NCI-H2107 (cell line): Measurements from ENCODE around the gene SAP130.
"Not testable (repeated sequence)": the region's sequence is repeated elsewhere in the genome, so short reads cannot be mapped to it uniquely, and the experiment has no call there.

ENCODE experiments used
- DNase-seq: peaks from one replicate; lab custom pipeline; 2025; lab: John Stamatoyannopoulos, UW

SAP130 gene

DNA sequence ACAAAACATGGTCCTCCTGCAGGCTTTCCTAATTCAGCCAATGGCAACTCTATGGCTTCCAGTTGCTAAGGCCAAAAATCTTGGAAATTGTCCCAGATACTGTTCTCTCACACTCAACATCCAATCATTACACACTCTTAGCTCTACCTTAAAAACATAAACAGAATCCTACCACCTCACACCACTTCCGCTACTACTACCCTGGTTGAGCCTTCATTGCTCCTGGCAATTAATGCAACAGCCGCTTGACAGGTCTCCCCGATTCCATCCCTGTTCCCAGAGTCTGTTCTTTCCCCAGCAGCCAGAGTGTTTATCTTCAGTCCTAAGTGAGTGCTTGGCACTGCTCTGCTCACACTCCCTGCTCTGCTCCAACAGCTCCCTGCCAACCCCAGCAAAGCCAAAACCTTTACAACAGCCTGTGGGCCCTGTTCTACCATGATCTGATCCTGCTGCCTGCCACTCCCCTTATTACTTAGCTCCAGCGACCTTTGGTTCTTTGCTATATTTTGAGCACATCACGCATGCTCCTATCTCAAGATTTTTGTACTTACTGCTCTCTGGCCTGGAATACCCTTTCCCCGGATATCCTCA lies 74.6 kb downstream of the SAP130 start:
- DNase-seq, result no peak

DNA sequence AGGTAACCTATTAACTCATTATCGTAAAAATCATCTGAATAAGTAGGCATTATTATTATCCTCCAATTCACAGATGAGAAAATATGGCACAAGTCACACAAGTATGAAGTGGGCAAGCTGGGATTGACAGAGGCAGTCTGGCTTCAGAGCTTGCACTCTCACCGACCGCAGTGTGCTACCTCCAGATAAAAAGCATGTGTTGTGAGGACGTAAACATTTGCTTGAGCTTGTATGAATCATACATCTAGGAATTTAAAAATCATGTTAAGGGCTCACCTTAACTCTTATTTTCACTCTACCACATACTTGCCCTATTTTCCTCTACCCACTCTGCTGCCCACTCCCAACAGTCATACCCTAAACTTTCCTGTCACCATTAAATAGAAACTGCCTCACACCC lies 76.8 kb downstream of the SAP130 start:
- DNase-seq, result no peak

DNA sequence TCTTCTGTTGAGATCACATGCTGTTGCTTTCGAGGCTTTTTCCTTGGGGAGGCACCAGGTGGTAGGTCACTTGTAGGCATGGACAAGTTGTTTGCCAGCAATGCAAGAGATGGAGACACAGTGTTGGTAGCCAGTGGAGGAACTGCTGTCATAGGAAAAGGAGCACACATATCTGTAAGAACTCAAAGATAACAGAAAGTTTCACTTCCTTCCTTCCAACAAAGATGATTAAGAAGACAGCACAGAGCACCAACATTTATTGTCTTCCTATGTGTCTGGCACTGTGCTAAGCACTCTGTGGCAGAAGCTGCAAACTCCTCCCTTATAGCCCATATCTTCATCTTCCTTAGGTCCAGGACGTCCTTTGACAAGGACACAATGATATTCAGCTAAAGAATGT lies 77.6 kb downstream of the SAP130 start:
- DNase-seq, result no peak

GRCh38 chr2:127945281-127945680 lies 82.6 kb downstream of the SAP130 start:
- no peak for DNase-seq

- DNase-seq, result no peak
These were observed 84.7 kb downstream of the SAP130 start for GRCh38 chr2:127943186-127943585.

DNA sequence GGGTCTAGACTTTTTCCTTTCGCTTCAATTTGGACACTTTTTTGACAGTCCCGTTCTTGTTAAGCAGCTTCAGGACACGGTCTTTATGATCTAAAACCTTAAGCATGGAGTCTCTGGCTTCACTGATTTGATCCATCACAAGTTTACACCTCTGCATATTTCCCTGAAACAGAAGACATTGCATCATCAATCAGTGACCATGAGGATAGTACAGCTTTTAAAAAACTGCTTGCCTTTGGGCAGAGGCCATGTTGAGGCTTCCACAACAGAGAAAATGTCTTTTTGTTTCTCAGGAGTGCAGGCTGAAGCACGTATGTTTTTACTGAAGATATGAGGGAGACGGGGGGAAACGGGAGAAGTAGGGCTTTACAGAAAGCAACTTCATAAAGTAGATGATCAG lies 85.9 kb downstream of the SAP130 start:
- no peak for DNase-seq

- DNase-seq, result no peak
These were observed 86.4 kb downstream of the SAP130 start for GRCh38 chr2:127941461-127941860.

DNA sequence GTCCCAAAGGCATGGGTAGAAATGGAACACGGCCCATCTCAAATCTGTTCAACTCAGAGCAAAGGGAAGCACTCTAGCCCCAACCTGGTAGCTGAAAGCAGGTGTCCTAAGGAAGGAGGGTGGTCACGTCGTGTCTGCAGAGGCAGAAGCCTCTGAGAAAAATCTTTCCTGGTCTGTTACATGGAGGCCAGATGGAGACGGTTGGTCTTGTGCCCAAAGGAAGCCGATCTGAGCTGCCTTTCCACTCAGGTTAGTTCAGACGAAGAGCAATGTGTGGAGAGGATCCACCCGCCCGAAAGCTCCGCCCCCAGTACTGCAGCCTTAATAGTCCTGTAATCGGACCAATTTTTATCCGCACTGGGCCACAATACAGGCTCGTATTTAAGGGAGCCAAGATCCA lies 87.2 kb downstream of the SAP130 start:
- DNase-seq, result no peak

DNA sequence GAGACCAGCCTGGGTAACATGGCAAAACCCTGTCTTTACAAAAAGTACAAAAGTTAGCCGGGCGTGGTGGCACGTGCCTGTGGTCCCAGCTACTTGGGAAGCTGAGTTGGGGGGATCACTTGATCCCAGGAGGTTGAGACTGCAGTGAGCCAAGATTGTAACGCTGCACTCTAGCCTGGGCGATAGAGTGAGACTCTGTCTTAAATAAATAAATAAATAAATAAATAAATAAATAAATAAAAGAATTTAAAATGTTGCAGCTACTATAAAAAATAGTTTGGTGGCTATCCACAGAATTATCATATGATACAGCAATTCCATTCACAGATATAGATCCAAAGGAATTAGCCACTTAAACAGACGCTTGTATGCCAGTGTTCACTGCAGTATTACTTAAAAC lies 92.5 kb downstream of the SAP130 start:
- no peak for DNase-seq

DNA sequence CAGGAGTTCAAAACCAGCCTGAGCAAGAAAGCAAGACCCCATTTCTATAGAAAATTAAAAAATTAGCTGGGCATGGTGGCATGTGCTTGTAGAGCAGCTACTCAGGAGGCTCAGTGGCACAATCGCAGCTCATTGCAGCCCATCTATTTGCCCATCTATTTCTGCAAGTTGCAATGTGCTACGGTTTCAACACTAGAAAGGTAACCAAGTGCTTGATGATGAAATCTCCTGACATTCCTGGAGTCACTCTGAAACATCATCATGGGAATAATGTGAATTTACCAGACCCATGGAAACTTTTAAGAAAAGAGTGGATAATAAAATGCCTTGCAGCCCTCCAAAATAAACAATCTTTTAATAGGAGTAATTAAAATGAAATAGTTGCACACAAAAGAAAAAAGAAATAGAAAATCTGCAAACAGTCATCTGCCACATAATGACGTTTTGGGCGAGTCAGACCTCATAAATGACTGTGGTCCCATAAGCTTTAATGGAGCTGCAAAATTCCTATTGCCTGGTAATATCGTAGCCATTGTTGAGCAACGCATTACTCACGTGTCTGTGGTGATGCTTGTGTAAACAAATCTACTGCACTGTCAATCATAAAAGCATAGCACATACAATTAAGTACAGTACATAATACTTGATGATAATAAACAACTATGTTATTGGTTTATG lies 95.5 kb downstream of the SAP130 start:
- no peak for DNase-seq

GRCh38 chr2:127929449-127929848 lies 98.4 kb downstream of the SAP130 start:
- no peak for DNase-seq

DNA sequence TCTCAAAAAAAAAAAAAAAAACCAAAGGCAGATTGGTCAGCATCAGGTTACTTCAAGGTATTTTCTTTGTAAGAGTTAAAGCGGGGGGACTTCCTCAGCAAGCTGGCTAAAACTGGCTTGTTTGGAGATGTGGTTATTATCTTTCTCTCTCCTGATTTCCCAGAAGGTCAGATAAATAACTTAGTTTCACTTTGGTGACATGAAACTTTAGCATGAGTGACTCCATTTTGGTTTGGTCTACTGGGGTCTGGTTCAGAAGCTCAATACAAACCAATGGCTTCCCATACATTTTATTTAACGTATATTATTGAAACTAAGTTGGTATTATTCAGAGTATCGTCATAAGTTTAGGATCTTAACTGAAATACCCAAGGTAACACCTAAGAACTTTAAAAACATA lies 100.5 kb downstream of the SAP130 start:
- DNase-seq, result no peak

DNA sequence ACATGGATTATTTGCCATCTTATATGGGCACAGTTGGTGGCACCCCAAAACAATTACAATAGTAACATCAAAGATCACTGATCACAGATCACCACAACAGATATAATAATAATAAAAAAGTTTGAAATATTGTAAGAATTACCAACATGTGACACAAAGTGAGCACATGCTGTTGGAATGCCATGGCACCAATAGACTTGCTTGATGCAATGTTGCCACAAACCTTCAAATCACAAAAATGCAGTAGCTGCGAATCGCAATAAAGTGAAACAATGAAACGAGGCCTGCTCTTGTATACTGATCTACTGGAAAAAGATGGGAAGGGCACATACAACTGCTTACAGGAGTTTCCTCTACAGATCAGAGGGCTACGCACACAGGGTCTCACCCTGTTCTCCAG lies 109.9 kb downstream of the SAP130 start:
- no peak for DNase-seq

DNA sequence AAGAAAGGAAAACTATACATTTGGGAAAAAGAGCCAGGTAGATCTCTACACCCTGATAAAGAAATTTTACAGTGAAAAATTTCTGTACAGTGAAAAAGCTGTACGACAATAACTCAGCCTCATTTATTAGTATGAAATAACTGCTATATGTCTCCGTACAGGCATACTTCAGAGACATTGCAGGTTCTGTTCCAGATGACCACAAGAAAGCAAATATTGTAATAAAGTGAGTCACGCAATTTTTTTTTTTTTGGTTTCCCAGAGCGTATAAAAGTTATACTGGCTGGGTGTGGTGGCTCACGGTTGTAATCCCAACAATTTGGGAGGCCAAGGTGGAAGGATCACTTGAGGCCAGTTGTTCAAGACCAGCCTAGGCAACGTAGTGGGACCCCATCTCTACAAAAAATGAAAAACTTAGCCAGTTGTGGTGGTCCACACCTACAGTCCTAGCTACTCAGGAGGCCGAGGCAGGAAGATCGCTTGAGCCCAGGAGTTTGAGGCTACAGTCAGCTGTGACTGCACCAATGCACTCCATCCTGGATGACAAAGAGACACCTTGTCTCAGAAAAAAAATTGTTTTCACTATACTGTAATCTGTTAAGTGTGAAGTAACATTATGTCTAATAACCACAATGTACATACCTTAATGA lies 113.9 kb downstream of the SAP130 start:
- no peak for DNase-seq

DNA sequence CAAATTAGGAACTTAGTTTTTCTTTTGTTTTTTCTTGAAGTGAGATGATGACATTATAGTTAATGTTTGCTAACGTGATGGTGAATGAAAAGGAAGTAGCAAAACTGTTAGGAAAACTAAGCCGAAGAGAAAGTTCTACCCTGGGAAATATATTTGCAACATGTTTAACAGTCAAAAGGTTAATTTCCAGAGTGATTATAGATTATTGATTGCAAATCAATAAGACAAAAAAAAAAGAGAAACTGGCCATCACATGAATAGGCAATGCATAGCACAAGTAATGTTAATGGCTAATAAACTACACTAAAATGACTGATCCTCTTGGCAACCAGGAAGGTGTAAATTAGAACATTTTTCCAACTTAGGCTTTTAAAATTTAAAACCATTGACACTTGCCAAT lies 116.1 kb downstream of the SAP130 start:
- no peak for DNase-seq

GRCh38 chr2:127910415-127910814 lies 117.4 kb downstream of the SAP130 start:
- DNase-seq, result no peak

DNA sequence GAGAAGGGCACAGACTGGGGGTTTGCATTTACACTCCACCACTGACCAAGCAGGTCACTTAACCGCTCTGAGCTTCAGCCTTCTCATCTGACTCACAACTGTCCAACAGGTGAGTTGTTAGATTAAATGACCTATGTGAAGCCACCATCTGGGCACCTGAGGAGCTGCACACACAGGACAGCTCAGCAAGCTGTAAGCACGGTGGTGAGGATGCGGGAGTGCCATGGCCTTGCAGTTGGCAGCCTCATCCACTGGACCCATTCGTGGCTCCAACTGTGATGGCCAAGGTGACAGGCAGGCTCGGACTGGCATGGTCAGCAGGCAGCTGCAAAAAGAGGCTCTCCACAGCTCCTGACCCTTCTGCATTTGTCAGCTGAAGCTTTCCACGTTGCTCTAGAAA lies 118.8 kb downstream of the SAP130 start:
- DNase-seq, result no peak

DNA sequence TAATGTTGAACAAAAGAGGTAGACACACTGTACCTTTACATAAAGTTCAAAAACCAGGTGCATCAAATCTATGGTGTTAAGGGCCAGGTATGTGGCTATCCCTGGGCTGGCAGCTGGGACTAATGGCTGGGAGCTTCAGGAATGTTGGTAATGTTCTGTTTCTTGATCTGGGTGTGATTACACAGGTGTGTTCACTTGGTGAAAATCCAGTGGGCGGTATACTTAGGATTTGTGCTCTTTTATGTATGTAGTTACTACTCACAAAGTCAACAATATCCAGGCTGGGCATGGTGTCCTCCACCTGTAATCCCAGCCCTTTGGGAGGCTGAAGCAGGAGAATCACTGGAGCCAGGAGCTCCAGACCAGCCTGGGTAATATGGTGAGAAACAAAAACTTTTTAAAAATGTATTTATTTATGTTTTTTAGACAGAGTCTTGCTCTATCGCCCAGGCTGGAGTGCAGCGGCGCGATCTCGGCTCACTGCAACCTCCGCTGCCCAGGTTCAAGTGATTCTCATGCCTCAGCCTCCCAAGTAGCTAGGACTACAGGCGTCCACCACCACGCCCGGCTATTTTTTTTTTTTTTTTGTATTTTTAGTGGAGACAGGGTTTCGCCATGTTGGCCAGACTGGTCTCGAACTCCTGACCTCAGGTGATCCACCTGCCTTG lies 120.0 kb downstream of the SAP130 start:
- not testable (repeated sequence) for DNase-seq

DNA sequence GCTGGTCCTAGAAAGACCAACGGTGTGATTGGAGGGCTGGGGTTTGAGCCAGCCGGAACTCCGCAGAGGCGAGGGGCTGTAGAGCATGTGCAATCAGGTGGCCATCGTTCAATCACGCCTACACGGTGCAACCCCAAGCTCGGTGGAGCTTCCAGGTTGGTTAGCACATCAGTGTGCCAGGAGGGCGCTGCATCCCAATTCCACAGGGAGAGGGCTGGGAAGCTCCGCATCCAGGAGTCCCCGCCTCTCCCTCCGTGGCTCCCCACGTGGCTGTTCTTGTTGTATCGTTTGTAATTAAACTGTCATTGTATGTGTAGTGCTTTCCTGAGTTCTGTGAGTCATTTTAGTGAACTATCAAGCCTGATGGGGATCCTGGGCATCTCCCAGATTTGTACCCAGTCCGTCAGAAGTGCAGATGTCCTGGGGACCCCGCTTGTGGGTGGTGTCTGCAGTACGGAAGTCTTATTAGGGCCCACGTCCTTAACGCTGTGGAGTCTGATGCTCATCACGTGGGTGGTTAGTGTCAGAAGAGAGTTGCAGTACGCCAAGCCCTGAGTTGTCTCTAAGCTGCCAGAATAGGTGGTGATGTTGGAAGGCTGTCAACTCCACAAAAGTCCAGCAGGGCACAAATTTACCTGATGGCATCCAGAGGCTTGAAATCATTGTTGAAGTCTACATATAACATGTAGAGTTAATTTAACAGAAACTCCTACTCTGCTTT lies 121.5 kb downstream of the SAP130 start:
- DNase-seq, result no peak

DNA sequence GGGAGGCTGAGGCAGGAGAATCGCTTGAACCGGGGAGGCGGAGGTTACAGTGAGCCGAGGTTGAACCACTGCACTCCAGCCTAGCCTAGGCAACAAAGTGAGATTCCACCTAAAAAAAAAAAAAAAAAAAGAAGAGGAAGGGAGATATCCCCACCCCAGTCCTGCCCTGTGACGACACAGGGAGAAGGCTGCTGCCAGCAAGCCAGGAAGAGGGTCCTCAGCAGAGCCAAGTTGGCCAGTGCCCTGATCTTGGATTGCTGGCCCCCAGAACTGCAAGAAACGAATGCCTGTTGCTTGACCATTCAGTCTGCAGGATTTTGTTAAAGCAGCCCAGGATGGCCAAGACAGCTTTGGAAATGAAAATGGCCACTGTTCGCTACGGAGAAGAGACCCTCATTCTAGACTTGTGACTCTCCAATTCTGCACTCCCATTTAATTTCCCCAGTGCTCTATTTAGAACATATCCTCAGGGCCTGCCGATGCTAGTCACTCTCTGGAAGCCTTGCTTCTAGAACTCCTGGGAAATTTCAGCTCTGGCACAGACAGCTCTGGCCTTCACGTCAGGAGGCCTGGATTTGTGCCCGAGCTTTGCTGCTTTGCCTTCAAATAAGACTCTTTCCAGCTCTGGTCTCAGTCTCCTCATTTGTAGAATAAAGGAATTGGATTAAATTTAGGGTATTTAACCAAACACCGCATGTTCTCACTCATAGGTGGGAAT lies 126.4 kb downstream of the SAP130 start:
- no peak for DNase-seq

GRCh38 chr2:127897531-127898211 lies 130.2 kb downstream of the SAP130 start:
- DNase-seq, result no peak
